ENCODE results near the gene UBE2Z.
"Not testable (repeated sequence)": the region's sequence is repeated elsewhere in the genome, so short reads cannot be mapped to it uniquely, and the experiment has no call there.

UBE2Z gene

DNA sequence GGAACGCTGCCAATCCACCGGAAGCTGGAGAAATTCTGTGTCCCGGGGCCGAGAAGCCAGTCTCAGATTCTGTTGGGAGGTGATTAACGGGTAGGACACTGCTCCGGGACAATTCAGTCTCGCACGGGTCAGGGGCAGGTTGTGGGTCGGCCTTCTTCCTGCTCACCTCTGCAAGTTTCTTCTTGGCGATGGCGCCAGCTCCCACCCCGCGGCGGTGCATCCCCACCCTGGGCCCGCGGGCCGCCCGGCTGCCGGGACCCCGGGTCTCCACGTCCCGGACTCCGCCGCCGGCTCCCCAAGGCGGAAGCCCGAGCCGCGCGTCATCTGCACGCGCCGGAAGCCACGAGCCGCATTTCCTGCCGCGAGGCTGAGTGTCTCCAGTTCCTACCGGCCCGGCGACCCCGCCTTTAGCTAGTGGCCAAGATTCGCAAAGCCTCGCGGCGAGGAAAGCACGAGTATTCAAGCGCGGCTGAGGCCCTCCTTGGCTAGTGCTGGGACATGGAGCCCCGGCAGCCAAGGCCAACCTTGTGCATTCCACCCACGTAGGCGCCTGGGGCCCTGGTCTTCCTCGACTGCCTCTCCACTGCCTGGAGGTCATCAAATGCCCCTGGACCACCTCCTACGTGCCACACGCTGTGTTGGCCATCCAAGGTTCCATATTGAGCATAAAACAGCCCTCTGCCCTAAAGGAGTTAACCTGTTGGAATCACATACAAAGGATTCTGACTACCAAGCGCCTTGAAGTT is 36.5 kb downstream of the UBE2Z start, which contains the start of gene SNF8:
TSS of gene SNF8 (minus strand) at position 328 of the 746 bp plus-strand sequence. CDS start at position 220, 108 bp downstream.
- Histone ChIP-seq H3K4me1 (no peaks in the 10 kb centered on the region), H3K9me3 (no peaks in the 10 kb centered on the region), H3K36me3 (peaks cover 13% of the 10 kb centered on the region), H3K4me3 (ENCODE audit: low read depth, low read length) (peak within 1 kb of the TSS; percentile 90), H3K27me3 (no peaks in the 10 kb centered on the region)
- DNase-seq = peak; percentile 94
- TF ChIP-seq CTCF (IDR thresholded peaks at IDR 0.05; ENCODE audit: low read depth, low read length) = no peak

DNA sequence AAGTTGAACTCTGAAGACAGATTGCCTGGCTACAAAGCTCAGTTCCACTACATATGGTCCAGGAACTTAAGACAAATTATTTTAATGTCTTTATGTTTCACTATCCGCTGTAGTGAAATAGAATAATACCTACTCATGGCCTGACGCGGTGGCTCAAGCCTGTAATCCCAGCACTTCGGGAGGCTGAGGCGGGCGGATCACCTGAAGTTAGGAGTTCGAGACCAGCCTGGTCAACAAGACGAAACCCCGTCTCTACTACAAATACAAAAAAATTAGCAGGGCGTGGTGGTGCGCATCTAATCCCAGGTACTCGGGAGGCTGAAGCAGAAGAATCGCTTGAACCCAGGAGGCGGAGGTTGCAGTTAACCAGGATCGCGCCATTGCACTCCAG is 37.0 kb downstream of the UBE2Z start:
- H3K4me1 ChIP-seq, H3K27me3 ChIP-seq, DNase-seq, H3K9me3 ChIP-seq: not testable (repeated sequence)
- peaks cover 12% of the 10 kb centered on the region for H3K36me3 ChIP-seq
- H3K4me3 ChIP-seq (ENCODE audit: low read depth, low read length) = peak overlapping the region; percentile 90

GRCh38 chr17:48951572-48951971 is 43.4 kb downstream of the UBE2Z start:
- Histone ChIP-seq H3K9me3 (no peaks in the 10 kb centered on the region), H3K27me3 (no peaks in the 10 kb centered on the region), H3K4me3 (ENCODE audit: low read depth, low read length) (no peak overlapping the region), H3K4me1 (no peaks in the 10 kb centered on the region), H3K36me3 (no peaks in the 10 kb centered on the region)
- no peak for TF ChIP-seq CTCF (IDR thresholded peaks at IDR 0.05; ENCODE audit: low read depth, low read length)
- no peak for DNase-seq

DNA sequence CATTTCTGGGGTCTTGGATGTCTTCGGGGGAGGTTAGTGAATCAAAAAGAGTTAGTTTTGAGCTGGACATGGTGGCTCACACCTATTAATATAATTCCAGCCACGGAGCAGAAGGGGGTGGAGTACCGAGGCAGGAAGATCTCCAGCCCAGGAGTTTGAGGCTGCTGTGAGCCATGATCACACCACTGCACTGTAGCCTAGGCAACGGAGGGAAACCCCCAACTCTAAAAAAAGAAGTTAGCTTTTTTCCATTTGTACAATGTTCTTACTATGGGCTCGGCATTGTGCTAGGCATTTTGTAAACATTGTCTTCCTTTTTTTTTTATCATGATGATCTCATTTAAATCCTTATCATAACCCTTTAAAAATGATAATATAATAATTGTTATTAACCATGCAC is 44.7 kb downstream of the UBE2Z start:
- Histone ChIP-seq H3K4me1 (no peaks in the 10 kb centered on the region), H3K9me3 (no peaks in the 10 kb centered on the region), H3K4me3 (ENCODE audit: low read depth, low read length) (no peak overlapping the region), H3K36me3 (no peaks in the 10 kb centered on the region), H3K27me3 (no peaks in the 10 kb centered on the region)
- TF ChIP-seq CTCF (IDR thresholded peaks at IDR 0.05; ENCODE audit: low read depth, low read length) = no peak
- DNase-seq = no peak

DNA sequence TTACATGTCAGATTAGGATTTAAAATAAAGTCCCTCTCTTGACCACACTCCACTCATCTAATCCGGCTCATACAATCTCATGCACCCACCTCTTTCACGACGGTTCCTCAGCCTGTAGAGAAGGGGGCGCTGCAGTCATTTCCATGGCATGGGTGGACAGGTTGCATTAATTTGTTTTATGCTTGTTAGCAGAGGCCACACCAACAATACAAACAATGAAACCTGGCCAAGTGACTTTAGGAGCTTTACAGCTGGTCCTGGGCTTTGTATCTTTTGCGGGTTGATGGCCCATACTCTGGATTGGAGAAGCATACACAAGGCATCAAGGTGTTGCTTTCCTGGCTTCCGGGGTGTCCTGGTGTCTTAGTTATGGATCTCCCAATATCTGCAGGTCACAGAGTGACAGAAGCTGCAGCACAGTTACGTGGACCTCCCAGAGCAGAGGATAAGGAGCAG is 46.1 kb downstream of the UBE2Z start:
- DNase-seq = peak; percentile 59
- Histone ChIP-seq H3K27me3 (0 out of 2 replicates have a peak, but pooled peaks cover 2% of the 10 kb centered on the region), H3K4me3 (ENCODE audit: low read depth, low read length) (no peak overlapping the region), H3K36me3 (no peaks in the 10 kb centered on the region), H3K9me3 (no peaks in the 10 kb centered on the region), H3K4me1 (no peaks in the 10 kb centered on the region)
- peak; percentile 68 for TF ChIP-seq CTCF (IDR thresholded peaks at IDR 0.05; ENCODE audit: low read depth, low read length)

GRCh38 chr17:48960834-48961515 is 52.8 kb downstream of the UBE2Z start:
- Histone ChIP-seq H3K27me3 (peaks cover 17% of the 10 kb centered on the region), H3K36me3 (no peaks in the 10 kb centered on the region), H3K9me3 (no peaks in the 10 kb centered on the region), H3K4me1 (no peaks in the 10 kb centered on the region), H3K4me3 (ENCODE audit: low read depth, low read length) (no peak overlapping the region)
- DNase-seq = peak; percentile 21
- TF ChIP-seq CTCF (IDR thresholded peaks at IDR 0.05; ENCODE audit: low read depth, low read length) = no peak

Data from BE2C (cell line).